Ureter (tissue), 1 donor: ENCODE data around the gene ABCC5. TPM values are rescaled to one million over a fixed set of nuclear protein-coding genes. Genes with fewer than 3 reads are reported as not detected.

Source experiments
- DNase-seq: peaks from one replicate; pipeline ENCODE4 v3.0.0-alpha.2; 2020; ENCODE audit warnings: low spot score
- total RNA-seq: library from RNA; stranded (reverse); gene quantifications from one replicate; pipeline ENCODE4 v1.2.4, GENCODE V29; 2023
- donor health status: DM: yes; HTN: yes; CAD: no.

Gene ABCC5
- total RNA-seq, 1 donor from 2014 or later = 119 TPM

DNA sequence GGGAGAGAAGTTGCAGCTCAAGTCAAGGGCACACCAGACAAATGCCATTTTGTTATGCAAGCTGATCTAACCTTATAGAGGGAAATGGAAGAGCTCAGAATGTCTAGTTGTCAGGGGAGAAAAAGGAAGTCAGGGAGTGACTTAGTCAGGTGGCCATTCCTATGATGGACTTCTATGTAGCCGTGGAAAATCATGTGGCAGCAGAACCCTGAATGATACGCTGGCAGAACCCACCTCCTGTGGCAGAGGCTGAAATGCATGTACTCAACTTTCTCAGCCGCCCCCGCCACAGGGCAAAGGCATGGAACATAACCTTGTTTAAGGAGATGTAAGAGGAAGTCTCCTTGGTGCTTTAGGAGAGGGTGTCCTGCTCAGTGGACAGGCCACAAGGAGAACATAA lies 95.3 kb downstream of the ABCC5 start:
- no peak for DNase-seq

DNA sequence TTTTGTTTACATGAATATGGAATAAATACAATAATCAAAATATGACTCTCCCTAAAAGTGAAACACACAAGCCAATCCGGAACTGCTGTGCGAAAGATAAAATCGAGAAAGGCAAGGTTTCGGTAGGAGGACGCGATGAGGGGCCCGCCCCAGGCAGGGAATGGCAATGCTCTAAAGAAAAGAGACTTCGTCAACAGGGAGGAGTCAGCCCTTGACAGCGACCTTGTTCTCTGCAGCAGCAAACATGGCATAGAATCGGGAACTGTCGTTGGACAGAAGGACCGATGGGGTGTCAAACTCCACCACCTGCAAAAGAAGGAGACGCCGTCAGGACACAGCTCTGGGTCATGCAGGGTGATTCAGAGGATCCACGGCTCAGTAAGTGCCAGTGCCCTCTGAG lies 96.6 kb downstream of the ABCC5 start:
- DNase-seq = no peak

DNA sequence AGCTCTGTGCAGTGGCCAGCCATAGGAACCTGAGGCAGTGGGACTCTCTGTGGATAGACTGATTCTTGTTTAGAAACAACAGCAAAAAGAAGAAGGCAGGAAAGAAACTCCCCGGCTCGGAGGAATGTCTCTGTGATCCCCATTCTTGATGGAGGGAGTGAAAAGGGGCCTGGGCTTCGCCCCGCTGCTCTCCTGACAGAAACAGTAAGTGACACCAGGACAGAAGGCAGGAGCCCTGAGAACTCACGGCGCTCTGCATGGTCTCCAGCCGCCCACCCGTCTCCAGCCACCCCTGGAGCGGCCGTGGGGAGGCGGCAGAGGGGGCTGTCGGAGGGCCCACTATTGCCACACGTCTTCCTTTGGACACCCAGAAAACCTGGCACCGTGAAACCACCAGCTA lies 97.3 kb downstream of the ABCC5 start:
- no peak for DNase-seq

DNA sequence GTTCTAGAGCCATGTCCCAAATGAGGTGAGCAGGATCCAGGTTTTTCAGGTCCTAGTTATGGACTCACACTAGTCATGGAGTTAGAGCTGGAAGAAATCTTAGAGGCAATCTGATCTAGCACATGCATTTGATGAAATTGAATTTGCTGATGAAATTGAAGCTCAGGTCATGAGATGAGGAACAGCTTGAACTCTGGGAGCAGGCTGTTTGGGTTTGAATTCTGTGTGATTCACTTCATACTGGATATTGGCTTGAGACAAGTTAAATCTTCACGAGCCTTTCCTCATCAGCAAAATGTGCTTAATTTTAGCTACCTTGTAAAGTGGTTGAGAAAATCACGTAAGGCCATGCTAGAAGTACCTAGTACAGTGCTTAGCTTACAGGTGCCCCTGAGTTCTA lies 99.5 kb downstream of the ABCC5 start:
- DNase-seq = no peak

DNA sequence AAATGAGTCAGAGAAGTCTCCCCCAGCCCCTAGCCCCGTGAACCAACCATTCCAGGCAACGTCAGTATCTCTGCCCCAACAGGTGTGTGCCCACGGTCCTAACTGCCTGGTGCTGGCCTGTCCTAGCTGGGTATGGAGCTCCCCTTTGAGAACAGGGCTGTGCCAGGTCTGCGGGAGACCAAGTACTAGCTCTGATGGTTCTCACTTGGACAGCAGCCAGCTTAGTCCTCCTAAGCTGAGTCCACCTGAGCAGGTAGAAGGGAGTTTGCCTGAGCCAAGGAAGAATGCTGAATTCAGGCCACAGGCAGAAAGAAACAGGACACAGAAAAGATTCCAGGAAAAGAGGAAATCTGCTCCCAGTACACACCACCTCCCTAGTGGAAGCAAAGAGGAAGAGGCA lies 99.9 kb downstream of the ABCC5 start:
- no peak for DNase-seq

DNA sequence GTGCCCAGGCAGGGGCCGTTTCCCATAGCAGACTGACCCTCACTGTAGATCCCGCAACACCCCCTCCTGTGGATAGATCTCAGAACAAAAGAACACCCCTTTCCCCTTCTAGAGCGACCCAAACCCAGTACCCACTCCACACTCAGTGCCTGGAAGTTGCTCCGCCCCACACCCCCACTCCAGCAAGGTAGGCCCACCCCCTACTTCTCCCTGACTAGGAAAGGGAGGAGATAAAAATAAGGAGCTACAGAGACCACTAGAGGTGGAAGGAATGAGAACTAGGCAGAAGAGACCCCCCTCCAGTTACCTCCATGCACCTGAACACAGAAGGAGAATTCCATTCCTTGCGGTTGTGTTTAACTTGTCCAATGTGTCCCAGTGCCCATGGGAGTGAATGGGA lies 102.8 kb downstream of the ABCC5 start:
- no peak for DNase-seq

DNA sequence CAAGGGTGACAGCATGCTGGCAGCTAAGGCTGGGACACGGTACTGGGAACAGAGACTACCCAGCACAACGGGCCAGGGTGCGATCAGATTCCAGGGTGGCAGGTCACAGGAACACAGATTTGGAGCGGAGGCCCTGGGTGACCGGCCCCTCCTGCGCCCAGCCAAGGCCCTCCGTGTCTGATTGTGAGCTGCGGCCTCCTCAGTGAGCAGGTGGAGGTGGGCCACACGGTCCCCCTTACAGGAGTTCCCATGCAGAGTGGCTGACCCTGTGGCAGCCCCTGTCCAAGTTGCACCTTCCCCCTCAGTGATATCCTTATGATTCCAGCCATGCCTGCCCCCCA lies 104.1 kb downstream of the ABCC5 start:
- DNase-seq = no peak

DNA sequence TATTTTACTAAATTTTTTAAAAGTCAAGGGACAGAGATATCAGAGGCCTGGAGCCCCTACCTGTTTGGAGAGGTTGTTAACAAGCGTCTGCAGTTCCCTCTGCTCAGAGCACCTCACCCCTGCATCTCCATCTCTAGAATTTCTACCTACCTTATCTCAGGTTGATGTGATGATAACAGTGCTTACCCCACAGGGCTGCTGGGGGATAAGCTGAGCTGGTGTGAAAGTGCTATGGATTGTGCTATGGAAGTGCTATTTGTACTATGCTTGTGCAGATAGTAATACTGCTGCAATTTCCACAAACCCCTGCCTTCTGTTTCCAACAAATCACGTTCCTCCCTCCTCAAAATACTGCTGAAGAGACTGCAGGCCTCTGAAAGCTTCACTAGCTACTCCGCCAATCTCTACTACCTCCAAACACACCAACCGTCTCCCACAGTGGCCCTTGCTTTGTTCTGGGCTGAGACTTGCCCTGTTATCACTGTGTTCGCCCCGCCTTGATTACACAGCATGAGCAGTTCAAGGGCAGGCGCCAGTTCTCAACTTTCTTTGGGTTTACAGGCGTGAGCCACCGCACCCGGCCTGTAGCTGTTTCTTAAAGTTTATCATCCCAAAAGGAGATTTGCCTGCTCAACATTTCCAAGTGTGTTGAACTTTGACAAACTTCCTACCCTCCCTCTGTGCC lies 104.6 kb downstream of the ABCC5 start:
- DNase-seq = no peak

DNA sequence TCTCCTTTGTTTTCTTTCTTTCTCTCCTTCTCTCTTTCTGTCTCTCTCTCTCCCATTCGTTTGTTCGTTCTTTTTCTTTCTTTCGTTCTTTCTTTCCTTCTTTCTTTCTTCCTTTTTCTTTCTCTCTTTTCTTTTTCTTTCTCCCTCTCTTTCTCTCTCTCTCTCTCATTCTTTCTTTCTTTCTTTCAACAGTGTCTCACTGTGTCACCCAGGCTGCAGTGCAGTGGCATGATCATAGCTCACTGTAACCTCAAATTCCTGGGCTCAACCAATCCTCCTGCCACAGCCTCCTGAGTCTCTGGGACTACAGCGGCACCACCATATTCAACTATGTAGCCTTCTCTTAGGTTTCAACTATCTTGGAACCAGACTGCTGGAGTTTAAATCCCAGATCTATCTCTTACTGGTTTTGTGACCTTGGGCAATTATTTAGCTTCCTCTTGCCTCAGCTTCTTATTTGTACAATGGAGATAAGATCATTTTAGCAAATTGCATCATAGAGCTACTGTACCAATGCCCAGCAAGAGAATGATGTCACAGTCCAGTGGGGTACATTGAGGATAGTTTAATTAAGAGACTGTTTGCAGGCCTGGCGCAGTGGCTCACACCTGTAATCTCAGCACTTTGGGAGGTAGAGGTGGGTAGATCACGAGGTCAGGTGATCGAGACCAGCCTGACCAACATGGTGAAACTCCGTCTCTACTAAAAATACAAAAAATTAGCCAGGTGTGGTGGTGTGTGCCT lies 105.7 kb downstream of the ABCC5 start:
- no peak for DNase-seq

DNA sequence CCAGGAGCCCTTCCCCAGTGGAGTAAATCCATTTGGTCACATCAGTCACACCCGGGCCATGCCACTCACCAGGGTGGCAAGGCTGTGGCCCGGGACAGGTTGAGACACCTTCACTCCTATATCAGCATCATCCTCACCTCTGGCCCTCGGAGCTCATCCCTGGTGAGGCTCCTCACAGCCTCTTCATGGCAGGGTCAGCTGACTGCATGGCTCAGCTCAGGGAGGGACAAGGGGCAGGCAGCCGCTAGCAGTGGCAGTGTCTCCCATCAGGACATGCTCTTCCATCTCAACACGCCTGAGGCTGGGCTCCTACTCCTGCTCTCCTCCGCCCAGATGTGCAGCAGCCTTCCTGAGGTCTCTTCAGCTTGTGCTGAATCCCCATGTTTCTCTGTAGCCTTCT lies 106.6 kb downstream of the ABCC5 start:
- no peak for DNase-seq

DNA sequence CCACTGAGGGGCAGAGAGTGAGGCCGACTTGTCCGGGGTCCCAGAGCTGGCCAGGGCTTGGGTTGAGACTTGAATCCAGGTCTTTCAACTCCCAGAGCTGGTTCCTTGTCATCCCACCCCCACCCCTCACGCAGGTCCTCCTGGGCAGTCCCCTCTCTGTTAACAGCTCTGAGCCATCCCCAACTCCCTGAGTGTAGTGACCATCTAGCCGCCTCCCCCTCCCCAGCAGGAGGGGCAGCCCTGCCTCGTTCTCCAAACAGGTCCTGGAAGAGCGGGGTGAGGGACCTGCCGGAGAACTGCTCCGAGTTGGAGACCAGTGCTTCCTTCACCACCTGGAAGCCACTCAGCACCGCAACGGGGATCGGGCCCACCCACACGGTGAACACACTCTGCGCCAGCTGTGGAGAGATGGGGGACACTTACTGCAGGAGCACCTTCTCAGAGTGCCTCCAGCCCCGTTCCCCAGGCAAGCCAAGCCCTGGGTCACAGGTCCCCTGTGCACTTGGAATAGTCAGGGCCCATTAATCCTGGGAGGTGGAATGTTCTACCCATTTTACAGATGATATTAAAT lies 108.6 kb downstream of the ABCC5 start:
- no peak for DNase-seq

DNA sequence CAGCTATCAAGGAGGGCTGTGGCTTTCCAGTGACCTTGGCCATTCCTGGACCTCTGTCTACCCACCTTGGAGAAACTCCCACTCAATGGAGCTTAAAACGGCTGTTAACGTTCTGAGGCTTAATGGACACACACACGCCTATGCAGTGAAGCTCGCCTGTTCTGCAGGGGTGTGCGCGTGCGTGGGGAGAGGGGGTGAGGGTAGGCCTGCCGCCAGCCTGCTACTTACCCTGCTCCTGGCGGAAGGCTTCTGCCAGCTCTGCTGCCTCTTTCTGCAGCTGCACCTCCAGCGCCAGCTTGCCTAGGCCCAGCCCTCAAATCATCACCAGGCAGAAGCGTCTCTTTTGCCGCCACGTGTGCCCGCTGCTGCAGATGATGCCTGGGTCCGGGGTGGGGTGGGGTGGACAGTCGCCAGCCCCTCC lies 109.8 kb downstream of the ABCC5 start:
- no peak for DNase-seq

DNA sequence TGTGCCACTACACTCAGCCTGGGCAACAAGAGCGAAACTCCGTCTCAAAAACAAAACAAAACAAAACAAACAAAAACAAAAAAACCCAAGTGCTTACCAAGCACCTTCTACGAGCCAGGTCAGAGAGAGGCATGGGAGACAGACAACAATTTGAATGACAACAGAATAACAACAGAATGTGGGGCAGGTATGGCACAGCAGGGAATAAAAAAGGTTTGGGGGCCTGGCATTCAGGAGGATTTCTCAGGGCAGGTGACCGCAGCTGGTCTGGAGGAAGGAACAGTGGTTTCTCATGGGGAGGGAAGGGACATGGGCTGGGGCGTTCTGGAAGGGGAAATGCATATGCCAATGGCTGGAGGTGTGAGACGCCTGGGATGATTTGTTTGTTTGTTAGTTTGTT lies 110.5 kb downstream of the ABCC5 start:
- no peak for DNase-seq

DNA sequence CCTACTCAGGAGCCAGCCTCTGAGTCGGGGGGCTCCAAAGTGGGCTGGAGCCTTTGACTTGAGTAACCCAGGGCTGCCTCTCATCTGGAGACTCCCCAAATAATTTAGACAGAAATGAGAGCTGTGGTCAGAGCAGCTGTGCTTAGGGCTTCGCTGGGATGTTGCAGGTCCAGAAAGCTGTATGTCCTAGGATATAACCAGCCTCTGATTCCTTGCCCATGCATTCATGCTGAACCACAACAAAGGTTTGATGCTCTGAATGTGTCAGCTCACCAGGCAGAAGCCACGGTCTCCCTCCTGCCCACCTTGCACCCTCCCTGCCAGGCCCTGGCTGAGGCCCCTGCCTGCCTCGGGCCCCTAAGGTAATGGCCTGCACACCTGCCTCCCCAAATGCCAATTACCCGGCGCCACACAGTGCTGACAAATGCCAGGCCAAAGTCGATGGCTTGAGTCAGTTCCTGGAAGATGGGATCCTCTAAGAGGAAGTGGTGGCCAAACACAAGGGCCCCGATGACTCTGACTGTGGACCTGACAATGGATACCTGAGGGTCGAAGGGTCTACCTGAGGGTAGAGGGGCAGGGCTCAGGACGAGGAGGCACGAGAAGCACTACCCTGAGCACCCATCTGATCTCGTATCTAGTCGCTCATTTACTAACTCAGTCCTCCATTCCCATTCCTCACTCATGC lies 111.3 kb downstream of the ABCC5 start:
- DNase-seq = no peak

DNA sequence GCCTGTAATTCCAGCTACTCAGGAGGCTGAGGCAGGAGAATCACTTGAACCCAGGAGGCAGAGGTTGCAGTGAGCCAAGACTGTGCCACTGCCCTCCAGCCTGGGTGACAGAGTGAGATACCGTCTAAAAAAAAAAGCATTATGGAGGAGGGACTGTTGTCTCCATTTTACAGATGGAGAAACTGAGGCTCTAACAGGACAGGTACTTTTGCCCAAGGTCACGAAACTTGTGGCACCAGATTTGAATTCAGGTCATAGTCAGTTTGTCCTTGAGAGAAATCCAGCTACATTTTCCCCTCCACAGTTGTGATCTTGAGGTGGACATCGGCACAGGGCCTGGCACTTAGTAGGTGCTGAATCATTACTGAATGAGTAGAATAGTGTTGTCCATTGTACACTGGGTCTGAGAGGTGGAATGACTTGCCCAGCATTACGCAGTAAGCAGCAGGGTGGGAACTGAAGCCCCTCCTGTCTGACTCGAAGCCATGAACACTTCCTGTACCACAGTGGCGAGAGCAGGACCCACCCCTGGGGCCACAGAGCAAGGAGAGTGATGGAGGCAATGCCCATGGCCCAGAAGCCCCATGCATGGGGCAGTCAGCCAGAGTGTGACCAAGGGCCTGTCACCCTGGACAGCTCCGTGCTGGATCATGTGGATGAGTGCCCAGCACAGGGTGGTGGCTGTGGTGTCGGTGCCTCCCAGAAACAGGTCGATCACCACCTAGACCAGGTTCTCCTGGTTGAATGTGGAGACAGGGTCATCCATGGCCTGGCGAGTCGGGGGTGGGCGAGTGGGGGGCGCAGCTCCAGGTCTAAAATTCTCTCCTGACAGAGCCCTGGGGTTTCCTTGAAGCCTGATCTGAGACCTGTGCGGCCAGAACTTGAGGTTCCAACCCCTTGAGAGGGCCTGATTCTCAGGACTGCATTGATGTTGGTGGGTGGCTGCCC lies 112.6 kb downstream of the ABCC5 start:
- DNase-seq = no peak

DNA sequence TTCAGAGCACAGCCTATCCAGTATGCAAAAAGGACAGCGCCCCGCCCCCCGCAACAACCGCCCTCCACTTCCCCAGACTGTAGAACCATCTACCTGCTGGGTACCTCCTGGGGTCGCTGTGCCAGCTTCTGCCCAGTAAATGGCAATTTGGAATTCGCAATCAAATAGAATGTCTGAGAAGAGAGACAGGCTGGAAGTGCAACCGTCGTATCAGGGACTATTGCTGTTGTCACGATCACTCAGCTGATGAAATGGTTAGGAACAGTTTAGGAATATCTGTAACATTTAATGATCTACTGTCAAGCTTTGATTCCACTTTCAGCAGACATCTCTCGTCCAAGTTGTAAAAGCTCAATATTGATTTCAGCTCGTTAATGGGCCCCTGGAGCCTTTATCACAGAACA lies 119.7 kb downstream of the ABCC5 start:
- DNase-seq = no peak

DNA sequence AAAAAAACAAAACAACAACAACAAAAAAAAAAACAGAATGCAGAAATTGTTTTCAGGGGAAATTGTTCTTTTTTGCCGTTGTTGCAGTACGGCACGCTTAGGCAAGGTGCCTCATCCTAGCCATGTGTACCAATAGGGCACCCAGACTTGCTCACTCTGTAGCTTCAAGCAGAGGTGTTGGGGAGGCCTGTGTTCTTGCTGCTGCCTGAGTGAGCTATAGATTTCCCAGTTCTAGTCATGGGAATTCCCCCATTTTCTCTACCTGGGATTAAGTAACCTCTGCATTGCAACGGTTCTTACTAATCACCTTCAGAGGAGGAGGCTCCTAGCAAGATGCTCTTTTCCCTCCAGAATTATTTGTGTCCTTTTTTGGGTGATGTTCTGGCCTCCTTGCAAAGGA lies 120.1 kb downstream of the ABCC5 start:
- DNase-seq = no peak

DNA sequence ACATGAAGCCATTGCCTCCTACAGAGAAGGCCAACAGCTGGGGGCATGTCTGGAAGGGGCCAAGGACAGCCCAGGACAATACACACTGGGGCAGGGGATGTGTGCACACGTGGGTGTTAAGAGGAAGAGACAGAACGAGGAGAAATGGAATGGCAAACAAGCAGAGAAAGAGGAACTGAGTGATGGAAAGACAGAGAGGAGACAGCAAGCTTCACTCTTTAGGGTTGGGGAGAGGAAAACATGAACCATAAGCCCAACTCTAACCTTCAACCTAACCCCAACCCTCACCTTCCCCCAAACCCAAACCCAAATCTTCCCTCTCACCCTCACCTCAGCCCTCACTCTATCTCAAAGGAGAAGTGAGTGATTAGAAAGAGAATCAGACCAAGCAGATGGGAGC lies 121.1 kb downstream of the ABCC5 start:
- DNase-seq = no peak

DNA sequence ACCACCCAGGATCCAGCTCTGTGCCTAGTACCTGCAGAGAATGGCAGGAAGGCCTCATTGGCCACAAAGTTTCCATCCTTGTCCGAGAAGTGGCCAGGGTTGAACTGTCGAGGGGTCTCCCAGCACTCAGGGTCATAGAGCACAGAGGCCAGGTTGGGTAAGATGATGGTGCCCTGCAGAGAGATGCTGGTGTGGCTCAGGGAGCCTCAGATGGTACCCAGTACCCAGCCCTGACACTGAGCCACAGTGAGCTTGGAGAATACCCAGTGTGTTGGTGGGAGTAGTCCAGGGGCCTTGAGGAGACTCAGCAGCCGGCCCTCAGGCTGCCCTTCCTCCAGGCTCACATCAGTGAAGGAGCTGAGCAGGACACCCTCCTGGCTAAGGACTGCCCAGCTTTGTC lies 121.5 kb downstream of the ABCC5 start:
- DNase-seq = no peak

DNA sequence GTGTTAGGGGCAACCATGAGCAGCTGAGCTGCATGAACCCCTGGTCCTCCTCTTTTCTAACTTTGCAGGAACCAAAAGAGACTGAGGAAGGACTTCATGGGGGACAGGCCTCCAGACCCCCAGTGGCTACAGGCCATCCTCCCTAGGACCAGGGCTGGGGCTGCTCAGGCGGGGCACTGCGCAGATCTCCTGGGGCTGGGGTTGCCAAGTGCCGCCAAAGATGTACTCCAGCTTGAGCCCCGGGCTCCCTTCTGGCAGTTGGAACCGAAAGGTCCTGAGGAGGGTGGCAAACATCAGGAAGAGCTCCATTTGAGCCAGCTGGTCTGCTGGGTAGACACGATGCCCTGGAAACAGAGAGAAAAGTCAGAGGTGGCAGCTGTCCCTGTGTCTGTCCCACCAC lies 121.9 kb downstream of the ABCC5 start:
- no peak for DNase-seq

DNA sequence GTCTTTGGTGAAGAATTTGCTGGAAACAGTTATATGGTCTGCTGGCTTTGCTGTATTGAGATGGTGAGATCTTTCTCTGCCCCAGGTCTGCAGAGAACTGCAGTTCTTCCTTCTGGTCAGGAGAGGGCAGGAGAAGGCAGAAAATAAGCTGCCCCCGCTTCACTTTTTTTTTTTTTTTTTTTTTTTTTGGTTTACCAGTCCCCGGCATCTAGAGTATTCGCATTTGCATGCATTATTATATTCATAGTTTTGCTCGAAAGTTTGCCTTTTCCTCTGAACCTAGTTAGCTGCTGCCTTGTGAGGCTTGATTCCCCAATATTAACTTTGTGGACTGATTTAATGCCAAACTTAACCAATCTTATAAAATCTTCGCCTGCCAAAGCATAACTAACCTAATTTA lies 122.4 kb downstream of the ABCC5 start:
- no peak for DNase-seq
